NT2/D1 (cell line): ENCODE results near the gene PRRT1.

Source experiments
- SUZ12 ChIP-seq: IDR thresholded peaks from 2 replicates; pipeline ENCODE4 v1.6.1; 2011; ENCODE audit not compliant: insufficient read length, insufficient read depth; ENCODE audit errors: extremely low read depth
- YY1 ChIP-seq: IDR thresholded peaks from 2 replicates; pipeline ENCODE4 v1.6.1; 2011; ENCODE audit not compliant: insufficient read length, insufficient read depth
- ZNF274 ChIP-seq: IDR thresholded peaks from 2 replicates; pipeline ENCODE4 v1.6.1; 2011; ENCODE audit warnings: mild to moderate bottlenecking, low read depth, low read length

DNA sequence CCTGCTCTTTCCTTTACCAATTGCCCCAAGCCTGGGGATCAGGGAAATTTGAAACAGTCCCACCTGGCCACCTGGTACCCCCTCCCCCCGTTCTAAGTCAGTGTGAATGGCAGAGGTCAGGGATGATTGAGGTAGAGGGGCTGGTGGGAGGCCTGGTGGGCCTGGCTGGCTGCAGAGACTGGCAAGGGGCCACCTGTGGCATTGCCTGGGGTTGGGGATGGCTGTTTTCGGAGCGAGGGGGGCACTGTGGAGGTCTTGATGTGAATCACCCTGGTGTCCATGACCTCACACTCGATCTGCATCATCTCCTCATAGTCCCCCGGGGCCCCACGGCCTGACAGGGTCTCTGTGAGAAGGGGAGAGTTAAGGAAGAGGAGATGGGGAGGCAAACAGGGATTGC is 36.1 kb downstream of the PRRT1 start:
- TF ChIP-seq ZNF274 (no peak), YY1 (no peak), SUZ12 (no peak)
